ENCODE measurements around the gene TUBA4B. TPM values are rescaled to one million over a fixed set of nuclear protein-coding genes. Genes with fewer than 3 reads are reported as not detected.

TUBA4B gene
- total and polyA plus RNA-seq, 2 donors (not counting 3 experiments of a cell fraction or from before 2014, with no cell fraction given), result not detected

- DNase-seq (ENCODE audit: low read depth, low spot score) (no peak), FAIRE-seq (no peak)
- dilution Hi-C loops (cut with MboI; ENCODE audit: extremely low pct_ligation_motif_present, low sequenced_read_pairs), result no loop called here
- H3K27ac ChIP-seq (ENCODE audit: insufficient read depth, low read depth, low read length), result no peak overlapping the region
- H3K9ac ChIP-seq (replicated peaks; ENCODE audit: extremely low read depth, insufficient read depth, low read length), result no peak overlapping the region
- intact Hi-C loops (cut with micrococcal nuclease), result loop anchor here (5.0 kb wide), 1 partner anchor 157 kb away; no protein-coding TSS in a partner anchor
- no peaks in the 10 kb centered on the region for H3K27me3 ChIP-seq (ENCODE audit: control insufficient read depth in 2 of 2, insufficient read depth in 2 of 2, low read length in 2 of 2)
- no peaks in the 10 kb centered on the region for H3K79me2 ChIP-seq (ENCODE audit: control insufficient read depth, insufficient read depth, low read length)
- no peaks in the 10 kb centered on the region for H4K20me1 ChIP-seq (replicated peaks; ENCODE audit: control insufficient read depth, extremely low read depth, insufficient read depth, low read length)
- H3K4me3 ChIP-seq (replicated peaks in 1 of 3; ENCODE audit: insufficient read depth in 1 of 3, low read depth in 1 of 3, low read length in 3 of 3), result no peak overlapping the region
- no peaks in the 10 kb centered on the region for H3K9me3 ChIP-seq (replicated peaks; ENCODE audit: control insufficient read depth, insufficient read depth, low read length)
- H3K36me3 ChIP-seq (ENCODE audit: control insufficient read depth in 2 of 2, extremely low read depth in 1 of 2, insufficient read depth in 2 of 2, low read length in 2 of 2), result peaks cover 3 to 8% of the 10 kb centered on the region in 2 experiments
- H3K4me1 ChIP-seq (ENCODE audit: control insufficient read depth, extremely low read depth, insufficient read depth, low read length), result peaks cover 14% of the 10 kb centered on the region
- no peaks in the 10 kb centered on the region for H3K9me1 ChIP-seq (replicated peaks; ENCODE audit: control insufficient read depth, extremely low read depth, insufficient read depth, low read length)
- CTCF ChIA-PET, result no interaction called here
- no peak overlapping the region for H2AFZ ChIP-seq (ENCODE audit: low read depth, low read length)
- BruUV-seq (replicated peaks), result no TSS peak
- no peak overlapping the region for H3K4me2 ChIP-seq (ENCODE audit: insufficient read depth, low read length)
- no peak for TF ChIP-seq FOS (IDR thresholded peaks at IDR 0.05; ENCODE audit: borderline replicate concordance, insufficient read depth, low read length)
- no peak for TF ChIP-seq POLR2A (IDR thresholded peaks at IDR 0.05; ENCODE audit: low read depth, low read length)
- TF ChIP-seq EZH2 (IDR thresholded peaks at IDR 0.05; ENCODE audit: borderline replicate concordance, low read depth, low read length, severe bottlenecking), result no peak
- no peak for TF ChIP-seq JUN (IDR thresholded peaks at IDR 0.05; ENCODE audit: borderline replicate concordance, insufficient read depth, insufficient read length, low read depth)
- TF ChIP-seq CTCF (IDR thresholded peaks at IDR 0.05; ENCODE audit: extremely low read depth in 1 of 2, insufficient read depth in 1 of 2, low read depth in 1 of 2, low read length in 2 of 2), result no peak
- TF ChIP-seq GATA2 (IDR thresholded peaks at IDR 0.05; ENCODE audit: insufficient read depth, insufficient read length, low read depth, low read length), result no peak
- TF ChIP-seq POLR2AphosphoS5 (IDR thresholded peaks at IDR 0.05; ENCODE audit: insufficient read depth, low read depth, low read length), result no peak
- POLR2A ChIA-PET, result no interaction called here
These were observed 38.3 kb upstream of the TUBA4B start for GRCh38 chr2:219214786-219215185.

Measured in endothelial cell of umbilical vein (primary cell).